Transverse colon (tissue), 4 donors: ENCODE data around the gene INSL3. TPM values are rescaled to one million over a fixed set of nuclear protein-coding genes. Genes with fewer than 3 reads are reported as not detected.

Experiments used
- DNase-seq: peaks from one replicate; pipeline ENCODE4 v3.0.0-alpha.2; 2019
- H3K27ac ChIP-seq, 4 donors: fragments of 200-600 bp; sonication (generic); 2 replicates each; pipeline ENCODE4 v1.5.1; 2016 to 2018; ENCODE audit warnings: inconsistent platforms in 4 of 4
- H3K27me3 ChIP-seq: fragments of 200-600 bp; sonication (generic); 2 replicates; pipeline ENCODE4 v1.5.1; 2017; ENCODE audit warnings: inconsistent platforms
- H3K36me3 ChIP-seq, 4 donors: fragments of 200-600 bp; sonication (generic); 2 replicates each; pipeline ENCODE4 v1.5.1; 2017 to 2019; ENCODE audit warnings: inconsistent platforms in 4 of 4
- H3K4me1 ChIP-seq, 4 donors: fragments of 200-600 bp; sonication (generic); 2 replicates each; pipeline ENCODE4 v1.5.1; 2017 to 2020; ENCODE audit warnings: inconsistent platforms in 4 of 4
- H3K4me3 ChIP-seq, 4 donors: fragments of 200-600 bp; sonication (generic); 1 replicate in 1 of 4; 2 replicates in 3 of 4; pipeline versions ENCODE4 v1.5.1 to v1.6.1; 2017 to 2019; ENCODE audit warnings: inconsistent platforms in 4 of 4
- H3K9me3 ChIP-seq, 2 donors: fragments of 200-600 bp; sonication (generic); 2 replicates each; pipeline ENCODE4 v1.5.1; 2017 to 2019; ENCODE audit warnings: inconsistent platforms in 2 of 2
- CTCF ChIP-seq, 5 experiments: fragments of 200-600 bp in 3 of 5; fragments of 450-650 bp in 2 of 5; sonication (generic) in 3 of 5; IDR thresholded peaks; 1 replicate in 2 of 5; 2 replicates in 3 of 5; pipeline ENCODE4 v1.5.1; 2016 to 2017; ENCODE audit warnings: antibody characterized with exemption in 5 of 5, inconsistent platforms in 3 of 5, mild to moderate bottlenecking in 2 of 5, moderate library complexity in 1 of 5
- EP300 ChIP-seq: sonication (generic); formaldehyde crosslinking; IDR thresholded peaks from one replicate; pipeline ENCODE4 v1.6.1; 2017; ENCODE audit warnings: antibody characterized with exemption, low read depth
- POLR2A ChIP-seq: fragments of 450-650 bp; IDR thresholded peaks from one replicate; pipeline ENCODE4 v1.6.1; 2016; ENCODE audit warnings: antibody characterized with exemption, mild to moderate bottlenecking, moderate library complexity
- POLR2AphosphoS5 ChIP-seq, 3 donors: sonication (generic); formaldehyde crosslinking; IDR thresholded peaks; one replicate each; pipeline ENCODE4 v1.6.1; 2016; ENCODE audit warnings: antibody characterized with exemption in 3 of 3
- WGBS, 2 donors: methylation state at CpG; one replicate each; pipeline ENCODE4 v1.1.5; 2018; ENCODE audit warnings: low coverage in 1 of 2; 5-methylcytosine and 5-hydroxymethylcytosine counted together
- in situ Hi-C, 4 donors: fragments of 200-750 bp; cut with MboI; loops; one replicate each; pipeline versions ENCODE4 v1.15.0 to v1.15.1; 2017; ENCODE audit warnings: low sequenced_read_pairs in 3 of 4, low pct_ligation_motif_present in 1 of 4, low pct_unique_long_range_greater_than_20kb in 1 of 4
- intact Hi-C: fragments of 100-400 bp; cut with DNase I; formaldehyde crosslinking; loops from one replicate; pipeline ENCODE4 v1.15.1; 2023; ENCODE audit warnings: low total_unique reads
- total RNA-seq, 4 donors: library from RNA; depleted of rRNA; stranded (reverse); fragments of >200 nt; gene quantifications; one replicate each; pipeline ENCODE4 v1.1.0, GENCODE V29; 2016

The INSL3 gene
- total RNA-seq, 4 donors from 2014 or later, result not detected

GRCh38 chr19:17848595-17849292 is 27.4 kb upstream of the INSL3 start:
- intact Hi-C loops, result no loop called here
- TF ChIP-seq POLR2A (no peak), EP300 (no peak), POLR2AphosphoS5 (IDR thresholded peaks at IDR 0.05) (no peak), CTCF (IDR thresholded peaks at IDR 0.05) (no peak)
- DNase-seq, result no peak
- no peak overlapping the region for H3K4me3 ChIP-seq
- peaks cover 24% of the 10 kb centered on the region for H3K27me3 ChIP-seq
- H3K36me3 ChIP-seq, result no peaks in the 10 kb centered on the region
- in situ Hi-C loops, result no loop called here
- WGBS, 2 donors, result 74 to 76% methylated on average over 5 to 14 of the region's 14 CpGs
- no peaks in the 10 kb centered on the region for H3K9me3 ChIP-seq
- peaks cover 0 to 34% (median 6%) of the 10 kb centered on the region in 4 donors for H3K4me1 ChIP-seq
- peak overlapping the region; percentile 69 to 83 (median 78) for H3K27ac ChIP-seq

GRCh38 chr19:17847538-17848366 is 26.4 kb upstream of the INSL3 start, which contains the start of gene JAK3:
Gene JAK3, minus strand, starts transcription at chr19:17847982. Its CDS starts 3,565 bp downstream, at chr19:17844417.
- Histone ChIP-seq H3K4me3 (peak within 1 kb of the TSS; percentile 9 to 49 (median 28)), H3K36me3 (no peaks in the 10 kb centered on the region), H3K4me1 (peaks cover 0 to 34% (median 6%) of the 10 kb centered on the region in 4 donors), H3K27me3 (peaks cover 27% of the 10 kb centered on the region), H3K9me3 (no peaks in the 10 kb centered on the region), H3K27ac (peak within 1 kb of the TSS; percentile 69 to 83 (median 78))
- WGBS, 2 donors, result 16 to 23% methylated on average over 6 to 25 of the region's 40 CpGs
- TF ChIP-seq POLR2AphosphoS5 (IDR thresholded peaks at IDR 0.05) (no peak), POLR2A (peak; percentile 30)
- in situ Hi-C loops (no loop called here), intact Hi-C loops (no loop called here)
- peak; percentile 78 for DNase-seq

- in situ Hi-C loops (no loop called here), intact Hi-C loops (no loop called here)
- no peaks in the 10 kb centered on the region for H3K36me3 ChIP-seq
- H3K4me3 ChIP-seq, result no peak overlapping the region
- WGBS, 2 donors, result 64 to 72% methylated on average over 3 to 8 of the region's 8 CpGs
- peaks cover 0 to 49% (median 18%) of the 10 kb centered on the region in 4 donors for H3K4me1 ChIP-seq
- peak; percentile 23 for DNase-seq
- TF ChIP-seq POLR2AphosphoS5 (IDR thresholded peaks at IDR 0.05) (no peak), CTCF (IDR thresholded peaks at IDR 0.05) (no peak), POLR2A (no peak), EP300 (no peak)
- no peaks in the 10 kb centered on the region for H3K9me3 ChIP-seq
- H3K27ac ChIP-seq, result peak overlapping the region in 1 of 4 donors; percentile 83
- H3K27me3 ChIP-seq, result peaks cover 41% of the 10 kb centered on the region
These were observed 24.8 kb upstream of the INSL3 start for GRCh38 chr19:17846146-17846545.

GRCh38 chr19:17843908-17844490 is 22.7 kb upstream of the INSL3 start:
- Histone ChIP-seq H3K27ac (no peak overlapping the region), H3K36me3 (no peaks in the 10 kb centered on the region), H3K4me3 (no peak overlapping the region), H3K27me3 (peaks cover 53% of the 10 kb centered on the region), H3K4me1 (peaks cover 0 to 38% (median 18%) of the 10 kb centered on the region in 4 donors), H3K9me3 (no peaks in the 10 kb centered on the region)
- DNase-seq, result no peak
- in situ Hi-C loops, result no loop called here
- 70 to 86% methylated on average over 5 to 14 of the region's 14 CpGs for WGBS, 2 donors
- intact Hi-C loops, result no loop called here
- TF ChIP-seq POLR2AphosphoS5 (IDR thresholded peaks at IDR 0.05), result no peak
- TF ChIP-seq CTCF (IDR thresholded peaks at IDR 0.05), result no peak
- no peak for TF ChIP-seq POLR2A
- TF ChIP-seq EP300, result no peak
